HG03460 (cell line): ENCODE data around the gene RAMP1.

Source experiments
- ATAC-seq: cut with Tn5 transposase; IDR thresholded peaks from one replicate; pipeline ENCODE4 v1.9.1; 2021; ENCODE audit not compliant: unreplicated experiment

The RAMP1 gene

GRCh38 chr2:237876061-237876526 is 16.7 kb downstream of the RAMP1 start:
- ATAC-seq, result no peak

- ATAC-seq, result no peak
These were observed 17.1 kb downstream of the RAMP1 start for GRCh38 chr2:237876532-237876931.

GRCh38 chr2:237876951-237877491 is 17.6 kb downstream of the RAMP1 start:
- no peak for ATAC-seq

DNA sequence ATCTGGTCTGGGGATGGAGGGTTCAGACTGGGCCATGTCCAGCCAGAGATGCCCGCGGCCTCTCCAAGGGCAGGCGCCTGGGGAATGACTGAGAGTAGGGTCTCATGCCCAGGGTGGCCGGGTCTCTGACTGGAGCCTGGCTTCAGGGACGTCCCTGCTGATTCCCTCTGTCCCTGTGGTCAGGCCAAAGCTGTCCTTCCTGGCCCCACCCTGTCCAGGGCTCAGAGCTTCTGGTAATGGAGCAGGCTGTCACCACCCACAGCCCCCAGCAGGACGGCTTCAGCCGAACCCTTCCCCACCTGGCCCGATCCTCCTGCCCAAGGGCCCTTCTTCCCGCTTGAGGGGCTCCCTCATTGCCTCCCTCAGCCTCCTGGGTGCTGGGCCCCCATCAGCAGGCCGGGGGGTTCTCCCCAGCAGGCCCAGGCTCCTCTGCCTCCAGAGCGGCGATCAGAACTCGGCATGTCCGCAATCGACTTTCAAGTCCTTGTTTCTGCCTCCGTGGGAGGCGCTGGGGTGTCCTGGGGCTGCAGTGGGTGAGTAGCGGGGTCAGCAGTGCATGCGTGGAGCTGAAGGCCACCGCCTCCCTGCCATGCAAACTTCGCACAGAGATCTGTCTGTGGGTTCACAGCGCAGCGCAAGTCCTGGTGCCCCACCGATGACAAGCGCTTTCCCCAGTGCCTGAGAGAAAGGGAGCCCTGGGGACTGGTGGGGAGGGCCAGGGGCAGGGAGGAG is 18.3 kb downstream of the RAMP1 start:
- ATAC-seq, result no peak

DNA sequence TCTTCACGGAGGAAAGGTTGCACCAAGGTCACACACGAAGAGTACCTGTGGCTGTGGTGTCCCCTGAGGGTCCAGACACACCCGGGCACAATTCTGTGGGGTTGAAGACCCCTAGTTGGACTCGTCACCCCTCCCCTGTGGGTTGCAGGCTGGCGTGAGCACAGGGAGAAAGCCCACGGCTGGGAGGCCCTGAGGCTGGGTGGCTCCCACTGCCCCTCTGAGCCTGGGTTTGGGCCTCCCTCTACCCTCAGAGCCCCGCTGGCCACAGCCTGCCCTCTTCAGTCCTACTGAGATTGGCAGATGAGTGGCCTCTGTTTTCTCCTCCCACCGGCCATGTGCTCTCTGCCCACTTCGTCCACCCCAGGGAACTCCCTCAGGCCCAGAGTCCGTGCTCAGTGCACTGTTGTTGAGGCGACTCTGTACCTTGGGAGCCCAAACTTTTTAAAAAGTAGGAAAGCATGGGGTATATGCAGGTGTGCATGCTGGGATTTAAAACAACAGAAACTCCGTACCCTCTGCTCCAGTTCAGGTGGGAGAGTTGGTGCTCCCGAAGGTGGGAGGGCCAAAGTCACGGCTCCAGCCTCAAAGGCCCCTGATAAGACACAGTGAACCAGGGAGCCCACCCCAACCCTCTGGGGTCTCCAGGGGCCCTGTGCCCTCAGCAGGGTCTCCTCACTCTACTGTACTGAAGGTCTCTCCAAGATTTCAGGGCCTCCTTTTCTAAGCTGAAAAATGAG is 19.1 kb downstream of the RAMP1 start:
- no peak for ATAC-seq

GRCh38 chr2:237879058-237879430 is 19.6 kb downstream of the RAMP1 start:
- ATAC-seq, result no peak

DNA sequence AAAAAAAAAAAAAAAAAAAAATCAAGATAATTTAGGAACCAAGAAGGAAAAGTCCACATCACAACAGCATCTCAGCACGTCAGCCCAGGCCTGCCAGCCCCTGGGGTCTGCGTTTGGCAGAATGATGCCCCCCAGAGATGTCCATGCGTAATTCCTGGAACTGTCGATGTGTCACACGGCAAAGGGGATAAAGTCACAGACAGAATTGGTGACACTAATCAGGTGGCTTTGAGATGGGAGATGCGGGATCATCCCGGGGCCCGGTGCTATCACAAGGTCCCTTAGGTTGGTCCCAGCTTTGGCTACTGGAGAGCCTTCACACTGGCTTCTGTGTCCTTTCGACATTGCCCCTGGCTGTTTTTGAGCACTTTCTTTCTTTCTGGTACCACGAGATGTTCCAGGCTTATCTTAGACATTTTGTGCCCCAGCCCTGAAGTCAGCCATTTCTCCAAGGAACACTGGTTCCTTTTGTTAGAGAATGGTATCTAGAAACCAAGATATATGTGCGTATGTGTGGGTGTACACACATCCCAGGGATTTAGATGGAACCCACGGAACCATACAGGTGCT is 20.7 kb downstream of the RAMP1 start:
- ATAC-seq, result no peak

- no peak for ATAC-seq
These were observed 23.4 kb downstream of the RAMP1 start for GRCh38 chr2:237882510-237883481.

DNA sequence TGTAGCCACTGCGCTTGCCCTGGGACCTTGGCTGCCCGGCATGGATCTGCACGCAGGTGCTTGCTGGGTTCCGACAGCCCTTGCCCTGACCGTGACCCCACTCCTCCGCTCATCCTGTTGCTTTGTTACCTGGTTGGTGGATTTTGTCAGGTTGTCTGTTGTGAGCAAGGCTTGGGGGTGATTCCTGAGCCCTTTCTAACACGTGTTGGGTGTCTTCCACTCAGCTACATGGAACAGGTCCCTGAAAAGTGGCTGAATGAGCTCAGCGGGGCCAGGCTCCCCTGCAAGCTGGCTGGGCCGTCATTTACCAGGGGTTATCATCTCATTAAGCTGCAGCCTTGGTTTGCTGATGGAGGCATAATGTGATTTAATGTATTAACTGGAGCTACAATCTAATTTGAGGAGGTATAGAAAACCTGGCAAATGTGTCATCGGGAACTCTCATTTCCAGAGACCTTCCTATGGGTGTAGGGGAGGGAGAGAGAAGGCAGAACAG is 24.6 kb downstream of the RAMP1 start:
- ATAC-seq, result no peak

DNA sequence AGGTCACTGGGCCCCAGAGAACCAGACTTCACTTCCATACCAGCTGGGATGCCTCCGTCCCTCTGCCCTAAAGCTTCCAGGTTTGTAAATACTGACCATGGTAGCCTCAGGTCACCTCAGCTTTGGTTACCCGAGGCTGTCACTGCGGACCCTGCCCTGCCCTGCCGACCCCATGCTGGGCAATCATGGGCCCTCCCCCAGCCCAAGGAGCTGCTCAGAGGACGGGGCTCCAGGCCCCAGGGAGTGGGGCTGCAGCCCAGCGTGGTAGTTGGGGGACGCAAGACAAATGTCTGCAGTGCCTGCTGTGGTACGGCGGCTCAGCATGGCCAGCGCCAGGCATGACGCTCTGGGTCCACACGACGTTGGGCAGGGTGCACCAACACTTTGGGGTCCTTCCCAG is 25.3 kb downstream of the RAMP1 start:
- ATAC-seq, result no peak

GRCh38 chr2:237885111-237885930 is 25.9 kb downstream of the RAMP1 start:
- no peak for ATAC-seq

DNA sequence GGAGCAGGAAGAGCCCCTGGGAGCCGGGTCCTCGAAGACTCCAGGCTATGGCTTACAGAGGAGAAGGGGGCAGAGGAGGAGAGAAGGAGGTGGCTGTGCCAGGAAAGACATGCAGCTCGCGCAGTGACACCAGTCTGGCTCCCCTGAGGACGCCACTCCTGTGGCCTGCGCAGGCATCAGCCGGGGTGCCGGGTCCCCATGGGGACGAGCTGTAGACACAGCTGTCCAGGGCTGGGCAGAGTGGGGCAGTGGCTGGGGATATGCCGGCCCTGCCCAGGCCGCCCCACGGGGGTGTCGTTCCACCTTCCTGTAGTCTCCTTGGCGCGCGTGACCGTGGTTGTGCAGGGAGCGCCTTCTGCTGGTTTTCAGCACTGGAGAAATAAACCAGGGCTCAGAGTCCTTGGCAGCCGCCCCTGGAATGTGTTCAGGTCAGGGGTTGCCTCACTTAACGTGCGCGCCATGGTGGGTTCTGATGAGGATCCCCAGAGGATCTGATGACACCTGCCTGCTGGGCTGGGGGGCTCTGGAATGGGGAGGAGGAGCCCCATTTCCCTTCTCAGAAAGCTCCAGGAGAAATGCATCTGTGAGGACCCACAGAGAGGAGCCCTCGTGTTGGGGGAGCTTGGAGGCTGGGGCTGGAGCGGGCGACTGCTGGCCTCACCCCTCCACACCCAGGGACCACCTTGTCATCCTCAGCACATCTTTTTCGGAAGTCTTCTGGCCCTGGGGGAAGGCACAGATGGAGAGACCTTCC is 26.7 kb downstream of the RAMP1 start:
- ATAC-seq, result no peak

- ATAC-seq, result no peak
These were observed 27.5 kb downstream of the RAMP1 start for GRCh38 chr2:237886685-237887481.

- ATAC-seq, result no peak
These were observed 29.0 kb downstream of the RAMP1 start for GRCh38 chr2:237888389-237888788.

GRCh38 chr2:237889016-237889415 is 29.6 kb downstream of the RAMP1 start:
- ATAC-seq, result no peak

DNA sequence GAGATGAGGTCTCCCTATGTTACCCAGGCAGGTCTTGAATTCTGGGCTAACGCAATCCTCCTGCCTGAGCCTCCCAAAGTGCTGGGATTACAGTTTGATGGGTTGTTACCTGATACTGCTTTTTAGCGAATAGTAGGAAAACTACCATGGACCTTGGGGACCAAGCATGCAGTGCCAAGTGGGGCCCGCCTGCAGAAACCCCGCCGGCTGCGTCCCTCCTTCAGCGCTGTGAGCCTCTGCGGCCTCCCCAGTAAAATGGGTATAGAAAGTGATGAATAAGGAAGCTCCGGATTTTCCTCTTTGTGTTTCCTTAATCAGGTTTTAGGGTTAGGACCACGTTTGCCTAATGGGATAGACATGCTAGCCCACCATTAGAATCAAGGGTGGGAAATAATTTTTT is 30.4 kb downstream of the RAMP1 start:
- no peak for ATAC-seq

GRCh38 chr2:237892478-237892877 is 33.1 kb downstream of the RAMP1 start:
- no peak for ATAC-seq

GRCh38 chr2:237892984-237893595 is 33.7 kb downstream of the RAMP1 start:
- no peak for ATAC-seq
